GM23338 (cell line): ENCODE measurements around the gene QRICH1.

Source experiments
- CREB1 ChIP-seq: fragments of 250-450 bp; sonication (Bioruptor Pico); IDR thresholded peaks from 2 replicates; pipeline ENCODE4 v1.5.0; 2020; ENCODE audit warnings: low read depth, mild to moderate bottlenecking, moderate library complexity
- CTCF ChIP-seq, 2 experiments: fragments of 200-600 bp in 1 of 2; sonication (generic) in 1 of 2; conservative IDR thresholded peaks; 2 replicates each; pipeline versions ENCODE4 v1.5.1 to v1.6.1; 2016 to 2017; ENCODE audit warnings: antibody characterized with exemption in 2 of 2, low read depth in 2 of 2, mild to moderate bottlenecking in 2 of 2, moderate library complexity in 1 of 2
- EZH2 ChIP-seq: fragments of 200-600 bp; sonication (generic); IDR thresholded peaks from one replicate; pipeline ENCODE4 v1.8.0; 2017; ENCODE audit warnings: antibody characterized with exemption, mild to moderate bottlenecking, low read depth; ENCODE audit not compliant: unreplicated experiment
- EZH2phosphoT487 ChIP-seq: fragments of 200-600 bp; sonication (generic); IDR thresholded peaks from one replicate; pipeline ENCODE4 v1.8.1; 2018; ENCODE audit warnings: antibody characterized with exemption; ENCODE audit not compliant: unreplicated experiment
- REST ChIP-seq: IDR thresholded peaks from one replicate; pipeline ENCODE4 v1.6.1; 2018; ENCODE audit warnings: antibody characterized with exemption; ENCODE audit not compliant: unreplicated experiment

- TF ChIP-seq CTCF (conservative IDR thresholded peaks at IDR 0.05; ENCODE audit: low read depth in 2 of 2): no peak
- TF ChIP-seq EZH2phosphoT487: no peak
- TF ChIP-seq EZH2: no peak
- no peak for TF ChIP-seq CREB1 (CRISPR knock-in tag)
- TF ChIP-seq REST: no peak
Measured at GRCh38 chr3:48983096-48983495, 110.8 kb downstream of the QRICH1 start.
